ENCODE results near the gene AGRN.

AGRN gene

GRCh38 chr1:1081311-1082238 is 61.7 kb downstream of the AGRN start:
- DNase-seq (ENCODE audit: low read depth) = no peak

GRCh38 chr1:1082239-1082775 is 62.4 kb downstream of the AGRN start:
- DNase-seq (ENCODE audit: low read depth) = no peak

GRCh38 chr1:1082776-1083415 is 63.0 kb downstream of the AGRN start:
- no peak for DNase-seq (ENCODE audit: low read depth)

GRCh38 chr1:1083416-1084371 is 63.8 kb downstream of the AGRN start:
- no peak for DNase-seq (ENCODE audit: low read depth)

- no peak for DNase-seq (ENCODE audit: low read depth)
Observed at GRCh38 chr1:1084372-1085170, 64.7 kb downstream of the AGRN start.

- no peak for DNase-seq (ENCODE audit: low read depth)
Observed at GRCh38 chr1:1085171-1085841, 65.4 kb downstream of the AGRN start.

GRCh38 chr1:1085911-1086841 is 66.3 kb downstream of the AGRN start:
- no peak for DNase-seq (ENCODE audit: low read depth)

- DNase-seq (ENCODE audit: low read depth) = no peak
Observed at GRCh38 chr1:1086911-1087341, 67.0 kb downstream of the AGRN start.

- DNase-seq (ENCODE audit: low read depth) = no peak
Observed at GRCh38 chr1:1087351-1088028, 67.6 kb downstream of the AGRN start.

GRCh38 chr1:1088029-1088800 is 68.3 kb downstream of the AGRN start:
- no peak for DNase-seq (ENCODE audit: low read depth)

GRCh38 chr1:1088801-1089680 is 69.1 kb downstream of the AGRN start:
- DNase-seq (ENCODE audit: low read depth) = no peak

- no peak for DNase-seq (ENCODE audit: low read depth)
Observed at GRCh38 chr1:1089731-1090423, 70.0 kb downstream of the AGRN start.

GRCh38 chr1:1090424-1091343 is 70.8 kb downstream of the AGRN start:
- no peak for DNase-seq (ENCODE audit: low read depth)

- no peak for DNase-seq (ENCODE audit: low read depth)
Observed at GRCh38 chr1:1091344-1092148, 71.6 kb downstream of the AGRN start.

Data from iris pigment epithelial cell (primary cell).